K562 (cell line): ENCODE measurements around the gene HOXB8. TPM values are rescaled to one million over a fixed set of nuclear protein-coding genes. Genes with fewer than 3 reads are reported as not detected.

Source experiments
- ARHGAP35 ChIP-seq: fragments of 450-650 bp; IDR thresholded peaks from 2 replicates; pipeline ENCODE4 v1.6.1; 2018; ENCODE audit not compliant: partially characterized antibody
- ATF1 ChIP-seq, 2 experiments: fragments of 450-650 bp in 1 of 2; IDR thresholded peaks; 2 replicates each; pipeline ENCODE4 v1.6.1; 2016; ENCODE audit warnings: missing compliant biosample characterization in 1 of 2, missing genetic modification characterization in 1 of 2
- BHLHE40 ChIP-seq: IDR thresholded peaks from 2 replicates; pipeline ENCODE4 v1.6.1; 2011; ENCODE audit warnings: low read length, improper control_type of control experiment
- BMI1 ChIP-seq: fragments of 150-350 bp; IDR thresholded peaks from 2 replicates; pipeline ENCODE4 v1.6.1; 2014; ENCODE audit warnings: low read length
- CREBBP ChIP-seq: IDR thresholded peaks from one replicate; pipeline ENCODE4 v1.6.1; 2012; ENCODE audit warnings: low read depth, mild to moderate bottlenecking, control low read depth, inconsistent platforms, low read length
- DACH1 ChIP-seq: fragments of 450-650 bp; IDR thresholded peaks from 2 replicates; pipeline ENCODE4 v1.6.1; 2018; ENCODE audit not compliant: partially characterized antibody
- EP300 ChIP-seq: IDR thresholded peaks from 2 replicates; pipeline ENCODE4 v1.6.1; 2012; ENCODE audit warnings: low read length, improper control_type of control experiment
- ESRRB ChIP-seq: fragments of 250-450 bp; sonication (Bioruptor Pico); IDR thresholded peaks from 2 replicates; pipeline ENCODE4 v1.5.0; 2020; ENCODE audit warnings: mild to moderate bottlenecking, moderate library complexity, borderline replicate concordance
- HIVEP1 ChIP-seq: fragments of 250-450 bp; sonication (Bioruptor Pico); IDR thresholded peaks from 2 replicates; pipeline ENCODE4 v1.4.0; 2020; ENCODE audit warnings: mild to moderate bottlenecking
- MNT ChIP-seq, 2 experiments: fragments of 450-650 bp; conservative IDR thresholded peaks; 2 replicates each; pipeline ENCODE4 v1.6.1; 2017; ENCODE audit warnings: mild to moderate bottlenecking in 2 of 2, moderate library complexity in 2 of 2
- NELFE ChIP-seq: IDR thresholded peaks from 2 replicates; pipeline ENCODE4 v1.6.1; 2011; ENCODE audit warnings: mild to moderate bottlenecking; ENCODE audit not compliant: insufficient read depth, insufficient read length
- NFE2 ChIP-seq: IDR thresholded peaks from 2 replicates; pipeline ENCODE4 v1.6.1; 2014; ENCODE audit warnings: antibody characterized with exemption, low read depth
- NFIX ChIP-seq: fragments of 250-450 bp; sonication (Bioruptor Pico); IDR thresholded peaks from 2 replicates; pipeline ENCODE4 v1.4.0; 2020; ENCODE audit warnings: low read depth, mild to moderate bottlenecking, moderate library complexity
- PATZ1 ChIP-seq: fragments of 250-450 bp; sonication (Bioruptor Pico); IDR thresholded peaks from 2 replicates; pipeline ENCODE4 v1.5.0; 2020; ENCODE audit warnings: mild to moderate bottlenecking, borderline replicate concordance
- PHTF2 ChIP-seq: fragments of 250-450 bp; sonication (Bioruptor Pico); IDR thresholded peaks from 2 replicates; pipeline ENCODE4 v1.5.0; 2021; ENCODE audit warnings: mild to moderate bottlenecking
- RB1 ChIP-seq: fragments of 450-650 bp; IDR thresholded peaks from 2 replicates; pipeline ENCODE4 v1.6.1; 2017; ENCODE audit warnings: low read depth, mild to moderate bottlenecking
- RFX5 ChIP-seq: IDR thresholded peaks from 2 replicates; pipeline ENCODE4 v1.6.1; 2011; ENCODE audit warnings: low read depth, mild to moderate bottlenecking, improper control_type of control experiment, low read length
- SIN3B ChIP-seq: fragments of 450-650 bp; IDR thresholded peaks from 2 replicates; pipeline ENCODE4 v1.6.1; 2017; ENCODE audit warnings: low read depth, mild to moderate bottlenecking, moderate library complexity
- SMAD4 ChIP-seq: fragments of 250-450 bp; sonication (Bioruptor Pico); conservative IDR thresholded peaks from 2 replicates; pipeline ENCODE4 v1.8.0; 2021; ENCODE audit warnings: inconsistent platforms, mild to moderate bottlenecking, moderate library complexity
- SNIP1 ChIP-seq: fragments of 450-650 bp; IDR thresholded peaks from 2 replicates; pipeline ENCODE4 v1.7.1; 2017; ENCODE audit warnings: low read depth, mild to moderate bottlenecking
- SRF ChIP-seq, 2 experiments: fragments of 250-450, 450-650 bp in 1 of 2; sonication (Bioruptor Pico) in 1 of 2; sonication (generic) in 1 of 2; formaldehyde crosslinking; IDR thresholded peaks; 2 replicates each; pipeline versions ENCODE4 v1.5.0 to v1.5.1; 2020 to 2022; ENCODE audit warnings: mild to moderate bottlenecking in 1 of 2, missing genetic modification reagents in 1 of 2
- WHSC1 ChIP-seq: IDR thresholded peaks from one replicate; pipeline ENCODE4 v1.6.1; 2012; ENCODE audit warnings: low read length, control low read depth, inconsistent platforms
- XRCC4 ChIP-seq: IDR thresholded peaks from one replicate; pipeline ENCODE4 v1.6.1; 2011; ENCODE audit not compliant: insufficient read depth, insufficient read length; ENCODE audit errors: extremely low read depth
- ZEB2 ChIP-seq: fragments of 450-650 bp; IDR thresholded peaks from 2 replicates; pipeline ENCODE4 v1.6.1; 2016
- ZNF197 ChIP-seq: fragments of 200-800 bp; sonication (Bioruptor generic); IDR thresholded peaks from 2 replicates; pipeline ENCODE4 v1.6.1; 2016; ENCODE audit warnings: low read depth, missing genetic modification characterization, missing compliant biosample characterization
- ZNF644 ChIP-seq: fragments of 200-800 bp; sonication (Bioruptor generic); IDR thresholded peaks from 2 replicates; pipeline ENCODE4 v1.6.1; 2016; ENCODE audit warnings: low read depth, missing genetic modification characterization, missing compliant biosample characterization
- ZNF707 ChIP-seq: fragments of 250-450 bp; sonication (Bioruptor Pico); conservative IDR thresholded peaks from 2 replicates; pipeline ENCODE4 v1.8.0; 2022; ENCODE audit warnings: inconsistent platforms, mild to moderate bottlenecking, moderate library complexity
- polyA plus RNA-seq, 8 experiments: library from polyadenylated mRNA; depleted of rRNA in 4 of 8; stranded (reverse) in 5 of 8; unstranded in 3 of 8; fragments of >200 nt; fragmentation: Nextera tagmentation in 2 of 8; fragmentation: Illumina TruSeq in 1 of 8; extraction: Ambion mirVana in 2 of 8; extraction: Trizol in 1 of 8; gene quantifications; 2 replicates each; pipeline versions ENCODE4 v1.2.1 to v1.2.3, GENCODE V29; 2011 to 2014; ENCODE audit warnings: inconsistent platforms in 1 of 8, missing spikeins in 1 of 8
- total RNA-seq, 7 experiments: library from RNA; depleted of rRNA in 6 of 7; stranded (reverse); fragments of >200 nt in 6 of 7; fragmentation: Illumina TruSeq in 2 of 7; extraction: Trizol in 2 of 7; gene quantifications; 2 replicates each; pipeline versions ENCODE4 v1.2.1 to v1.2.3, GENCODE V29; 2011 to 2021; ENCODE audit warnings: low replicate concordance in 1 of 7

HOXB8 gene
- total and polyA plus RNA-seq, 9 of the 15 experiments (the other 6 are each of a cell fraction or from before 2014, with no cell fraction given), result 0.52 to 23.8 (median 3.6) TPM

- no peak for TF ChIP-seq DACH1
- no peak for TF ChIP-seq SIN3B
- no peak for TF ChIP-seq NFIX (CRISPR knock-in tag)
- TF ChIP-seq MNT (conservative IDR thresholded peaks at IDR 0.05), result peak in 1 of 2 experiments; percentile 48; a peak in 3 of 4 replicates
- TF ChIP-seq ZEB2, result no peak
- no peak; the same call in 1 of the 2 replicates for TF ChIP-seq SMAD4 (CRISPR knock-in tag)
- no peak for TF ChIP-seq EP300
- TF ChIP-seq ESRRB (CRISPR knock-in tag), result no peak
- no peak for TF ChIP-seq RFX5
- TF ChIP-seq CREBBP, result no peak
- no peak for TF ChIP-seq WHSC1
- TF ChIP-seq BMI1, result no peak
- TF ChIP-seq ZNF707 (CRISPR knock-in tag), result no peak
- 0 out of 2 replicates have a peak, but pooled peaks have one; percentile 47 for TF ChIP-seq ZNF197 (CRISPR knock-in tag)
- no peak for TF ChIP-seq NFE2
- no peak for TF ChIP-seq SNIP1
- no peak for TF ChIP-seq ATF1 (CRISPR knock-in tag; IDR thresholded peaks at IDR 0.05)
- TF ChIP-seq ATF1 (tag; IDR thresholded peaks at IDR 0.05), result no peak
- no peak for TF ChIP-seq PHTF2 (CRISPR knock-in tag)
- peak; percentile 37; the same call in 1 of the 2 replicates for TF ChIP-seq BHLHE40
- 0 out of 2 replicates have a peak, but pooled peaks have one; percentile 17 for TF ChIP-seq ZNF644 (tag)
- no peak for TF ChIP-seq ARHGAP35
- TF ChIP-seq NELFE, result no peak
- TF ChIP-seq XRCC4, result no peak
- no peak for TF ChIP-seq HIVEP1
- no peak for TF ChIP-seq PATZ1
- no peak for TF ChIP-seq RB1
- peak in 1 of 2 experiments; percentile 51; a peak in 1 of 4 replicates for TF ChIP-seq SRF (CRISPR knock-in tag; IDR thresholded peaks at IDR 0.05)
Observed at GRCh38 chr17:48627623-48628521, 12.8 kb upstream of the HOXB8 start (continued).
